GM12892 (cell line): ENCODE data around the gene SERPINB2.
A peak's percentile ranks its signal among the peaks of the same experiment; 100 is the strongest.

Experiments
- DNase-seq: peaks from one replicate; pipeline ENCODE4 v3.0.0; 2011; ENCODE audit not compliant: insufficient read length
- FAIRE-seq: peaks from 2 replicates; lab custom pipeline; 2011; peaks lifted over from hg19 to GRCh38; lab: Jason Lieb, UNC
- POLR2A ChIP-seq: IDR thresholded peaks from 2 replicates; pipeline ENCODE4 v1.6.1; 2011; ENCODE audit warnings: low read depth, low read length, control low read depth
- POLR2AphosphoS5 ChIP-seq: IDR thresholded peaks from 2 replicates; pipeline ENCODE4 v1.6.1; 2011; ENCODE audit warnings: low read depth, low read length, control low read depth
- TAF1 ChIP-seq: IDR thresholded peaks from 2 replicates; pipeline ENCODE4 v1.6.1; 2011; ENCODE audit warnings: low read depth, mild to moderate bottlenecking, control low read depth, low read length, borderline replicate concordance

SERPINB2 gene

GRCh38 chr18:63947051-63947790, 59.7 kb downstream of the SERPINB2 start:
- TF ChIP-seq POLR2A (no peak), POLR2AphosphoS5 (no peak), TAF1 (no peak)
- DNase-seq (no peak), FAIRE-seq (no peak)

- TF ChIP-seq TAF1 (peak; percentile 74), POLR2AphosphoS5 (peak; percentile 72), POLR2A (peak; percentile 87)
- DNase-seq (peak; percentile 58), FAIRE-seq (peak; percentile 87)
Measured at GRCh38 chr18:63949068-63949737, 61.7 kb downstream of the SERPINB2 start, which contains the start of gene HMSD. TSS of gene HMSD (plus strand) at chr18:63949301. CDS start at chr18:63953456, 4,155 bp downstream.

GRCh38 chr18:63951302-63951705, 63.8 kb downstream of the SERPINB2 start:
- no peak for TF ChIP-seq POLR2A
- TF ChIP-seq POLR2AphosphoS5: no peak
- no peak for TF ChIP-seq TAF1
- DNase-seq: no peak
- peak; percentile 42 for FAIRE-seq
